Heart left ventricle (tissue), 16 donors: ENCODE results near the gene RPL27. TPM values are rescaled to one million over a fixed set of nuclear protein-coding genes. Genes with fewer than 3 reads are reported as not detected.

ENCODE experiments used
- ATAC-seq, 4 donors: fragments of 200-7000 bp; cut with Tn5 transposase; one replicate each; pipeline ENCODE4 v1.9.1; 2020 to 2022; ENCODE audit warnings: moderate library complexity in 4 of 4, mild to moderate bottlenecking in 3 of 4, moderate number of reproducible peaks in 1 of 4
- DNase-seq, 5 donors: peaks; one replicate each; pipeline ENCODE4 v3.0.0-alpha.2; 2020
- H3K27ac ChIP-seq, 12 donors: fragments of 200-600 bp; sonication (generic) in 4 of 12; one replicate each; pipeline versions ENCODE4 v1.5.0 to v1.8.0; 2016 to 2022; ENCODE audit warnings: mild to moderate bottlenecking in 2 of 12
- H3K27me3 ChIP-seq, 9 donors: fragments of 200-600 bp; sonication (generic) in 2 of 9; one replicate each; pipeline versions ENCODE4 v1.5.1 to v1.8.0; 2016 to 2022; ENCODE audit warnings: mild to moderate bottlenecking in 3 of 9
- H3K36me3 ChIP-seq, 9 donors: fragments of 200-600 bp; sonication (generic) in 2 of 9; one replicate each; pipeline versions ENCODE4 v1.5.0 to v1.8.0; 2018 to 2022; ENCODE audit warnings: mild to moderate bottlenecking in 2 of 9
- H3K4me1 ChIP-seq, 12 donors: fragments of 200-600 bp; sonication (generic) in 4 of 12; one replicate each; pipeline versions ENCODE4 v1.5.0 to v1.8.0; 2016 to 2022; ENCODE audit warnings: mild to moderate bottlenecking in 3 of 12
- H3K4me3 ChIP-seq, 12 donors: fragments of 200-600 bp; sonication (generic) in 4 of 12; one replicate each; pipeline versions ENCODE4 v1.5.0 to v1.8.0; 2017 to 2022; ENCODE audit warnings: mild to moderate bottlenecking in 9 of 12, moderate library complexity in 4 of 12
- H3K9me3 ChIP-seq, 12 donors: fragments of 200-600 bp; sonication (generic) in 4 of 12; one replicate each; pipeline versions ENCODE4 v1.5.0 to v1.8.0; 2016 to 2022; ENCODE audit warnings: mild to moderate bottlenecking in 1 of 12
- CTCF ChIP-seq, 12 donors: fragments of 200-600 bp; sonication (generic) in 4 of 12; IDR thresholded peaks; one replicate each; pipeline versions ENCODE4 v1.5.0 to v1.8.0; 2018 to 2022; ENCODE audit warnings: antibody characterized with exemption in 12 of 12, mild to moderate bottlenecking in 5 of 12
- POLR2A ChIP-seq, 2 donors: fragments of 450-650 bp; IDR thresholded peaks; one replicate each; pipeline ENCODE4 v1.6.1; 2017; ENCODE audit warnings: antibody characterized with exemption in 2 of 2, mild to moderate bottlenecking in 2 of 2, moderate library complexity in 2 of 2
- WGBS, 4 donors: extraction: QIAGEN DNeasy Blood & Tissue Kit in 2 of 4; methylation state at CpG; one replicate each; pipeline versions ENCODE4 v1.1.5 to v1.1.7; 2013 to 2018; 5-methylcytosine and 5-hydroxymethylcytosine counted together
- intact Hi-C, 10 donors: fragments of 100-400 bp; cut with DNase I; formaldehyde crosslinking; loops; one replicate each; pipeline versions ENCODE4 v1.11.1 to v1.14.2; 2022
- polyA plus RNA-seq, 2 donors: library from polyadenylated mRNA; stranded (reverse); fragments of 200-250 nt; gene quantifications; one replicate each; pipeline ENCODE4 v1.2.3, GENCODE V29; 2013
- total RNA-seq, 9 donors: library from RNA; depleted of rRNA in 2 of 9; stranded (reverse); fragments of >200 nt in 2 of 9; fragmentation: NEBNext Ultra II Directional in 3 of 9; extraction: Animal tissue kit (Norgen Biotek cat#: 25700) in 3 of 9; gene quantifications; one replicate each; pipeline versions ENCODE4 v1.1.0 to v1.2.4, GENCODE V29; 2016 to 2023
- donor health status: ischemic (EF 13 %, LVEDD 7.1; RV severe dilation, severe dysfunction).
- donor health status: healthy with polysubstance abuse.
- donor health status: DM: no; HTN: yes; CAD: no.
- donor health status: DM: no; HTN: no; CAD: no.
- donor health status: ischemic (EF 25% LVEDD 6.9; RV normal size, moderate dysfunction).
- donor health status: ischemic (EF 25% LVEDD 5.7; RV mildly dilated, moderate dysfunction).
- donor health status: healthy.
- donor health status: DM: yes; HTN: yes; CAD: no.
- donor health status: ischemic (EF 35%, LVEDD 5.7; RV mildly dilated, moderate dysfunction).
- donor health status: nonischemic (EF 11% LVEDD 7.7; RV severe dilation, severe dysfunction).
- donor health status: DM: yes; HTN: yes; CAD: no.
- donor health status: PGD.
- donor health status: ischemic (EF 29% LVEDD 5.4; RV normal size, mild dysfunction).
- donor health status: nonischemic (EF 23%, LVEDD 6.1; RV moderate dilation, normal function).

Gene RPL27
- total and polyA plus RNA-seq, 11 donors, result 477 to 2,590 (median 687) TPM

- H3K4me3 ChIP-seq, result no peak overlapping the region
- ATAC-seq (no peak), DNase-seq (no peak)
- intact Hi-C loops, result loop anchor here in 1 of 10 donors (10.0 kb wide), 1 partner anchor 142 kb away; no protein-coding TSS in a partner anchor
- H3K27ac ChIP-seq, result peak overlapping the region in 6 of 12 donors; percentile 21 to 82 (median 52)
- no peak for TF ChIP-seq POLR2A (IDR thresholded peaks at IDR 0.05)
- TF ChIP-seq CTCF (IDR thresholded peaks at IDR 0.05), result no peak
- WGBS, 4 donors, result 75 to 83% (median 79%) methylated on average over 8 of the region's 8 CpGs
- H3K36me3 ChIP-seq, result peaks cover 0 to 70% (median 43%) of the 10 kb centered on the region in 9 donors
- no peaks in the 10 kb centered on the region for H3K27me3 ChIP-seq
- H3K9me3 ChIP-seq, result no peaks in the 10 kb centered on the region
- peaks cover 8 to 81% (median 72%) of the 10 kb centered on the region in 12 donors for H3K4me1 ChIP-seq
Measured at GRCh38 chr17:43013296-43013695, 15.1 kb downstream of the RPL27 start.

- TF ChIP-seq CTCF (IDR thresholded peaks at IDR 0.05), result no peak
- TF ChIP-seq POLR2A (IDR thresholded peaks at IDR 0.05), result no peak
Measured at GRCh38 chr17:43014020-43014648, 15.9 kb downstream of the RPL27 start.

GRCh38 chr17:43014649-43015542 is 16.7 kb downstream of the RPL27 start:
- H3K4me3 ChIP-seq, result no peak overlapping the region
- ATAC-seq (peak; percentile 0 to 35 (median 12)), DNase-seq (peak in 1 of 5 donors; percentile 35)
- no peaks in the 10 kb centered on the region for H3K9me3 ChIP-seq
- peaks cover 0 to 75% (median 44%) of the 10 kb centered on the region in 9 donors for H3K36me3 ChIP-seq
- TF ChIP-seq POLR2A (IDR thresholded peaks at IDR 0.05) (no peak), CTCF (IDR thresholded peaks at IDR 0.05) (no peak)
- intact Hi-C loops, result loop anchor here in 2 of 10 donors (5.0 to 10.0 kb wide), 2 partner anchors 140 to 152 kb away; no protein-coding TSS in a partner anchor
- H3K4me1 ChIP-seq, result peaks cover 8 to 88% (median 74%) of the 10 kb centered on the region in 12 donors
- WGBS, 4 donors, result 66 to 77% (median 69%) methylated on average over 8 of the region's 8 CpGs
- peak overlapping the region; percentile 52 to 82 (median 70) for H3K27ac ChIP-seq
- no peaks in the 10 kb centered on the region for H3K27me3 ChIP-seq

More at GRCh38 chr17:43014020-43014648, 15.9 kb downstream of the RPL27 start:
- peak in 3 of 4 donors; percentile 1 to 13 (median 10) for ATAC-seq
- intact Hi-C loops, result loop anchor here in 1 of 10 donors (10.0 kb wide), 1 partner anchor 141 kb away; no protein-coding TSS in a partner anchor
- H3K4me1 ChIP-seq, result peaks cover 8 to 81% (median 69%) of the 10 kb centered on the region in 12 donors
- no peaks in the 10 kb centered on the region for H3K9me3 ChIP-seq
- H3K27ac ChIP-seq, result peak overlapping the region in 11 of 12 donors; percentile 52 to 82 (median 71)
- no peak overlapping the region for H3K4me3 ChIP-seq
- peak in 2 of 5 donors; percentile 36 to 49 for DNase-seq
- H3K27me3 ChIP-seq, result no peaks in the 10 kb centered on the region
- WGBS, 4 donors, result 53 to 69% (median 62%) methylated on average over 12 of the region's 12 CpGs
- H3K36me3 ChIP-seq, result peaks cover 0 to 75% (median 44%) of the 10 kb centered on the region in 9 donors
